HEK293 (cell line): ENCODE measurements around the gene INPP5F.

Source experiments
- ZNF138 ChIP-seq: fragments of 450-650 bp; formaldehyde crosslinking; IDR thresholded peaks from 2 replicates; pipeline ENCODE4 v1.5.1; 2016; ENCODE audit warnings: missing biosample characterization, missing genetic modification characterization, borderline replicate concordance
- ZNF366 ChIP-seq: fragments of 450-650 bp; formaldehyde crosslinking; conservative IDR thresholded peaks from 2 replicates; pipeline ENCODE4 v1.5.1; 2016; ENCODE audit warnings: missing biosample characterization, missing genetic modification characterization
- ZNF571 ChIP-seq: fragments of 450-650 bp; formaldehyde crosslinking; IDR thresholded peaks from 2 replicates; pipeline ENCODE4 v1.5.0; 2017; ENCODE audit warnings: missing biosample characterization, missing genetic modification characterization
- TF ChIP-seq, protein P1 (sequence below): fragments of 450-650 bp; formaldehyde crosslinking; IDR thresholded peaks from 2 replicates; pipeline ENCODE4 v1.5.1; 2017; ENCODE audit warnings: missing biosample characterization, missing genetic modification characterization
- TF ChIP-seq, protein P2 (sequence below): fragments of 450-650 bp; formaldehyde crosslinking; IDR thresholded peaks from 2 replicates; pipeline ENCODE4 v1.5.1; 2016; ENCODE audit warnings: missing biosample characterization, missing genetic modification characterization, low read depth

DNA sequence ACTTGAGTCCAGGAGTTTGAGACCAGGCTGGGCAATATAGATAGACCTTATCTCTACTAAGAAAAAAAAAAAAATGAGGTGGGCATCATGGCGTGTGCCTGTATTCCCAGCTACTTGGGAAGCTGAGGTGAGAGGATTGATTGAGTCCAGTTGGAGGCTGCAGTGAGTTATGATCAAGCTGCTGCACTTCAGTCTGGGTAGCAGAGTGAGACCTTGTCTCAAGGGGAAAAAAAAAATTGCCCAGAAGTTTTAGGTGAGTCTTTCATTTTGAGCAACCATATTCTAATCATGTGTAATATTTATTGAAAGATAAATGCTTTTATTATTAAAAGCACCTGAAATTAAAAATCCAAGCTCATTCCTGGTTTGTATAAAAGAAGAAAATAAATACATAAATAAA lies 13.1 kb downstream of the INPP5F start:
- TF ChIP-seq, protein P1, sequence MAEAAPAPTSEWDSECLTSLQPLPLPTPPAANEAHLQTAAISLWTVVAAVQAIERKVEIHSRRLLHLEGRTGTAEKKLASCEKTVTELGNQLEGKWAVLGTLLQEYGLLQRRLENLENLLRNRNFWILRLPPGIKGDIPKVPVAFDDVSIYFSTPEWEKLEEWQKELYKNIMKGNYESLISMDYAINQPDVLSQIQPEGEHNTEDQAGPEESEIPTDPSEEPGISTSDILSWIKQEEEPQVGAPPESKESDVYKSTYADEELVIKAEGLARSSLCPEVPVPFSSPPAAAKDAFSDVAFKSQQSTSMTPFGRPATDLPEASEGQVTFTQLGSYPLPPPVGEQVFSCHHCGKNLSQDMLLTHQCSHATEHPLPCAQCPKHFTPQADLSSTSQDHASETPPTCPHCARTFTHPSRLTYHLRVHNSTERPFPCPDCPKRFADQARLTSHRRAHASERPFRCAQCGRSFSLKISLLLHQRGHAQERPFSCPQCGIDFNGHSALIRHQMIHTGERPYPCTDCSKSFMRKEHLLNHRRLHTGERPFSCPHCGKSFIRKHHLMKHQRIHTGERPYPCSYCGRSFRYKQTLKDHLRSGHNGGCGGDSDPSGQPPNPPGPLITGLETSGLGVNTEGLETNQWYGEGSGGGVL (tag by site-specific recombination): no peak
- TF ChIP-seq ZNF138 (tag by site-specific recombination) (no peak), ZNF571 (no peak), ZNF366 (tag by site-specific recombination) (no peak)
- TF ChIP-seq, protein P2, sequence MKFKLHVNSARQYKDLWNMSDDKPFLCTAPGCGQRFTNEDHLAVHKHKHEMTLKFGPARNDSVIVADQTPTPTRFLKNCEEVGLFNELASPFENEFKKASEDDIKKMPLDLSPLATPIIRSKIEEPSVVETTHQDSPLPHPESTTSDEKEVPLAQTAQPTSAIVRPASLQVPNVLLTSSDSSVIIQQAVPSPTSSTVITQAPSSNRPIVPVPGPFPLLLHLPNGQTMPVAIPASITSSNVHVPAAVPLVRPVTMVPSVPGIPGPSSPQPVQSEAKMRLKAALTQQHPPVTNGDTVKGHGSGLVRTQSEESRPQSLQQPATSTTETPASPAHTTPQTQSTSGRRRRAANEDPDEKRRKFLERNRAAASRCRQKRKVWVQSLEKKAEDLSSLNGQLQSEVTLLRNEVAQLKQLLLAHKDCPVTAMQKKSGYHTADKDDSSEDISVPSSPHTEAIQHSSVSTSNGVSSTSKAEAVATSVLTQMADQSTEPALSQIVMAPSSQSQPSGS (tag by site-specific recombination): no peak
